ENCODE results near the gene C14orf132. TPM values are rescaled to one million over a fixed set of nuclear protein-coding genes. Genes with fewer than 3 reads are reported as not detected.

Gene C14orf132
- total RNA-seq, 4 donors from 2014 or later: 28.3 to 78.3 (median 59.2) TPM

DNA sequence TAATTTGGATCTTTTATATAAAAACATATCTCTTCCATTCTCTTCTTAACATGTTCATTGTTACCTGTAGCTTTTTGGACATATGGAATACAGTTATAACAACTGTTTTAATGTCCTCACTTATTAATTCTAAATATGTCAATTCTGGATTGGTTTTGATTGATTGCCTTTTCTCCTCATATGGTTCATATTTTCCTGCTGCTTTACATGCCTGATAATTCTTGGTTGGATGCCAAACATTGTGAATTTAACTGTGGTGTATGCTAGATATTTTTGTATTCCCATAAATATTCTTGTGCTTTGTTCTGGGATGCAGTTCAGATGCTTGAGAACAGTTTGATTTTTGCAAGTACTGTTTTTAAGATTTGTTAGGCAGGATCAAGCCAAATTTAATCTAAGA lies 10.8 kb downstream of the C14orf132 start:
- Histone ChIP-seq H3K4me3 (no peak overlapping the region), H3K9me3 (peaks cover 0 to 3% (median 0%) of the 10 kb centered on the region in 4 donors), H3K27ac (replicated peaks in 1 of 4) (peak overlapping the region in 2 of 4 donors; percentile 34 to 86), H3K4me1 (peaks cover 13 to 50% (median 45%) of the 10 kb centered on the region in 4 donors), H3K36me3 (peaks cover 0 to 10% (median 0%) of the 10 kb centered on the region in 4 donors), H3K27me3 (no peaks in the 10 kb centered on the region)
- intact Hi-C loops (cut with DNase I): no loop called here
- no peak for TF ChIP-seq POLR2AphosphoS5 (IDR thresholded peaks at IDR 0.05)
- no peak for TF ChIP-seq EP300 (IDR thresholded peaks at IDR 0.05)
- TF ChIP-seq, protein P1, sequence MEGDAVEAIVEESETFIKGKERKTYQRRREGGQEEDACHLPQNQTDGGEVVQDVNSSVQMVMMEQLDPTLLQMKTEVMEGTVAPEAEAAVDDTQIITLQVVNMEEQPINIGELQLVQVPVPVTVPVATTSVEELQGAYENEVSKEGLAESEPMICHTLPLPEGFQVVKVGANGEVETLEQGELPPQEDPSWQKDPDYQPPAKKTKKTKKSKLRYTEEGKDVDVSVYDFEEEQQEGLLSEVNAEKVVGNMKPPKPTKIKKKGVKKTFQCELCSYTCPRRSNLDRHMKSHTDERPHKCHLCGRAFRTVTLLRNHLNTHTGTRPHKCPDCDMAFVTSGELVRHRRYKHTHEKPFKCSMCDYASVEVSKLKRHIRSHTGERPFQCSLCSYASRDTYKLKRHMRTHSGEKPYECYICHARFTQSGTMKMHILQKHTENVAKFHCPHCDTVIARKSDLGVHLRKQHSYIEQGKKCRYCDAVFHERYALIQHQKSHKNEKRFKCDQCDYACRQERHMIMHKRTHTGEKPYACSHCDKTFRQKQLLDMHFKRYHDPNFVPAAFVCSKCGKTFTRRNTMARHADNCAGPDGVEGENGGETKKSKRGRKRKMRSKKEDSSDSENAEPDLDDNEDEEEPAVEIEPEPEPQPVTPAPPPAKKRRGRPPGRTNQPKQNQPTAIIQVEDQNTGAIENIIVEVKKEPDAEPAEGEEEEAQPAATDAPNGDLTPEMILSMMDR (IDR thresholded peaks at IDR 0.05): no peak
- no peak for TF ChIP-seq POLR2A (IDR thresholded peaks at IDR 0.05; ENCODE audit: low read depth)
- no peak for DNase-seq (ENCODE audit: extremely low spot score)

DNA sequence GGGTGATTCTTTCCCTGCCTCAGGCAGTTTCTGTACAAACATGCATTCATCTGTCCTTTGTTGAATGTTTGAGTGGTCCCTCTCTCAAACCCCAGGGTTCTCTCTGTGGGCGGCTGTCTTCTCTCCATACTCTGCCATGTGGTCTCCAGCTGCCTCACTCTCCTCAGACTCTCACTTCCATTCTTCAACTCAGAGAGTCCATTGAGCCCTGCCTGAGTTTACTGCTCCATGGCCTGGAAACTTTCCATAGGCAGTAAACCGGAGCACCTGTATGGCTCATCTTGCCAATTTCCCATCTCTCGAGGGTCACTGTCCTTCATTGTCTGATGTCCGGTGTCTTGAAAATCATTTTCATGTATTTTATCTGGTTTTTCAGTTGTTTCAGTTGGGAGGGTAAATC lies 11.3 kb downstream of the C14orf132 start:
- peaks cover 0 to 3% (median 0%) of the 10 kb centered on the region in 4 donors for H3K9me3 ChIP-seq
- H3K36me3 ChIP-seq: peaks cover 0 to 10% (median 0%) of the 10 kb centered on the region in 4 donors
- no peak for DNase-seq (ENCODE audit: extremely low spot score)
- intact Hi-C loops (cut with DNase I): no loop called here
- WGBS: 71% methylated on average over 4 of the region's 4 CpGs
- TF ChIP-seq POLR2AphosphoS5 (IDR thresholded peaks at IDR 0.05) (no peak), EP300 (IDR thresholded peaks at IDR 0.05) (no peak), POLR2A (IDR thresholded peaks at IDR 0.05; ENCODE audit: low read depth) (no peak)
- TF ChIP-seq, protein P1 (IDR thresholded peaks at IDR 0.05): no peak
- peak overlapping the region in 3 of 4 donors; percentile 34 to 86 (median 40) for H3K27ac ChIP-seq (replicated peaks in 1 of 4)
- H3K4me3 ChIP-seq: no peak overlapping the region
- H3K4me1 ChIP-seq: peaks cover 13 to 55% (median 50%) of the 10 kb centered on the region in 4 donors
- no peaks in the 10 kb centered on the region for H3K27me3 ChIP-seq

DNA sequence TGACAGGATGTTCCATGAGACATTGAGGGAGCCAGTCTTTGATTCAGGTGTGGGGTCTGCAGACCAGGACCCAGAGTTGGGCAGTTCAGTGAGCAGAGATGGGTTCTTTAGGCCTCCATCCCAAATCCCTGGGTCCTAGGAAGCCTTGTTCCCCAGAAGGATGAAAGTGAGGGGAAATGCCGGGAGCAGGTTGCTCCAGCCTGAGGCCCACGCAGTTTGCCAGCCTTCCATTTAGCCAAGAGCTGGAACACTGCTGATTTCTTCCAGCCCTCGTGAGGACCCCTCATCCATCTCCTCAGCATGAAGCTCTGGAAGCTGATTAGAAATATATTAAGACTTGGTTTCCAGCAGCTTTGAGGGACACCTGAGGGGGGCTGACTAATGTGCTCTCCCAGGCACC lies 12.1 kb downstream of the C14orf132 start:
- Histone ChIP-seq H3K9me3 (no peaks in the 10 kb centered on the region), H3K27ac (replicated peaks in 1 of 4) (peak overlapping the region in 2 of 4 donors; percentile 13 to 86), H3K4me3 (no peak overlapping the region), H3K36me3 (peaks cover 0 to 10% (median 0%) of the 10 kb centered on the region in 4 donors), H3K4me1 (peaks cover 13 to 55% (median 52%) of the 10 kb centered on the region in 4 donors), H3K27me3 (no peaks in the 10 kb centered on the region)
- intact Hi-C loops (cut with DNase I): no loop called here
- WGBS: 60% methylated on average over 3 of the region's 3 CpGs
- DNase-seq (ENCODE audit: extremely low spot score): no peak
- TF ChIP-seq POLR2AphosphoS5 (IDR thresholded peaks at IDR 0.05): no peak
- TF ChIP-seq, protein P1 (IDR thresholded peaks at IDR 0.05): no peak
- no peak for TF ChIP-seq EP300 (IDR thresholded peaks at IDR 0.05)
- TF ChIP-seq POLR2A (IDR thresholded peaks at IDR 0.05; ENCODE audit: low read depth): no peak

DNA sequence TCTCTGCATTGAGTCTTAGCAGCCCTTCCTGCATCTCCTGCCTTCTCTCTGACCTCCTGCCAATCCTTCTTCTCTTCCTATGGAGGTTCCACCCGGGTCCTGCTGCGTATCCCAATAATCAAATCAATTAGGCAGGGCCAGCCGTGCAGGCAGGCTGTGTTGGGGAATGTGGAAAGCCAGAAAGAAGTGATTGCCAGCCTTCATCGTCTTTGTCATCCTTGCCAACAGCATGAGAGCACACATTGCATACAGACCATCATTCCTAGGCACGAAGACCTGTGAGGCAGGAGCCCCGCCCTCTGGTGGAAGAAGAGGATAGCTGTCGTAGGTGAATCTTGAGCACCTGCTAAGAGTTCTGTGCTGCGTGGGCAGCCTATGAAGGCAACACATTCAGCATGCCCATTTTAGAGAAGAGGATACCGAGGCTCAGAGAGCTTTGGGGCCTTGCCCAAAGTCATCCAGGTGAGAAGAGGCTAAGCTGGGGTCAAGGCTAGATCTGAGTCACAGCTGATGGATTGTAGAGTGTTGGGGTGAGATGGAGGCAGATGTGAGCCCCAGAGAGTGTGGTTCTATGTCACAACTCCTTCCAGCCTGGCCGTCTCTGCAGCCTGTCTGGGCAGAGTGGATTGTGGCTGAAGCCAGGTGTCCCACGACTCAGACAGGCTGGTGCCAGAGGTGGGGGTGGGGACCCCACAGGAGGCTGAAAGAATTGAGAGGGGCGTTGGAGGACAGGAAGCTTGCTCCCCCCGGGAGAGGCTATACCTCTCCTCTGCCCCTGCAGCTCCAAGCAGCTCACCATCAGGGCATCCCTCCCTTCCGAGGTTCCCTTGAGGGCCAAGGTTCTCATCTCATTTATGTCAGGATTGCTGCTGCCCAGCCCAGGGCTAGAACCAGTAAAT lies 12.7 kb downstream of the C14orf132 start:
- H3K4me1 ChIP-seq: peaks cover 13 to 55% (median 53%) of the 10 kb centered on the region in 4 donors
- H3K4me3 ChIP-seq: no peak overlapping the region
- TF ChIP-seq, protein P1 (IDR thresholded peaks at IDR 0.05): no peak
- TF ChIP-seq POLR2AphosphoS5 (IDR thresholded peaks at IDR 0.05): no peak
- WGBS: 90% methylated on average over 14 of the region's 14 CpGs
- no peaks in the 10 kb centered on the region for H3K27me3 ChIP-seq
- peak overlapping the region in 2 of 4 donors; percentile 86 to 88 for H3K27ac ChIP-seq (replicated peaks in 1 of 4)
- no peak for DNase-seq (ENCODE audit: extremely low spot score)
- H3K9me3 ChIP-seq: no peaks in the 10 kb centered on the region
- peaks cover 0 to 10% (median 0%) of the 10 kb centered on the region in 4 donors for H3K36me3 ChIP-seq
- intact Hi-C loops (cut with DNase I): no loop called here

All from esophagus muscularis mucosa (tissue), 4 donors.